Measurements from ENCODE around the gene RPL15.

Gene RPL15

DNA sequence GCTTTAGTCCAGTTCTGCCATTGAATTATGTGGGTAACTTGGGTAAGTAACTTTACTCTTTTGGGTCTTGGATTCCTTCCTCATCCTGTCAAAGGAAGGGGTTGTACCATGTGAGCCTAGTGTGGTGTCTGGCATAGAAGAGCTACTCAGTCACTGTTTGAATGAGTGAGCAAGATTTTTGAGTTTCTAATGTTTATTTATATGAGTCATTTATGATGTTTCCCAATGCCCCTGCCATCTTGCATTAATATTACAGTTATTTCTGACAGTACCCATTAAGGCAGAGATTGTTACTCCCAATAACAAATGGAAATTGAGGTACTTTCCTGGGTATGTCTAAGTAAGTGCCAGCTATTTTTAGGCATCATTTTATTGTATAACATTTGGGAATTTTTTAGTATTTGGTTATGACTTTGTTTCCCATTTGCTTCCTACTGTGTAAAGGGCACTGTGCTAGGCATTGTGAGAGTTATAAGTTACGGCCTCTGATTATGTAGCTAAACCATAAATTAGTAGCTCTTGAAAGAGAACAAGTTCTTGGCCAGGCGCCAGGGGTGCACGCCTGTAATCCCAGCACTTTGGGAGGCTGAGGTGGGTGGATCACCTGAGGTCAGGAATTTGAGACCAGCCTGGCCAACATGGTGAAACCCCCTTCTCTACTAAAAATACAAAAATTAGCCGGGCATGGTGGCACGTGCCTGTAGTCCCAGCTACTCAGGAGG lies 51.7 kb downstream of the RPL15 start:
- Histone ChIP-seq H3K27me3 (ENCODE audit: control insufficient read depth in 1 of 2, insufficient read depth in 2 of 2, low read length in 2 of 2) (no peaks in the 10 kb centered on the region), H3K4me1 (ENCODE audit: insufficient read depth, low read length) (peaks cover 28% of the 10 kb centered on the region), H3K9ac (ENCODE audit: low read length) (no peak overlapping the region), H3K9me3 (ENCODE audit: low read length) (no peaks in the 10 kb centered on the region), H3K4me3 (ENCODE audit: low read depth in 1 of 2, low read length in 2 of 2) (no peak overlapping the region), H3K36me3 (ENCODE audit: insufficient read depth, low read length) (peaks cover 42% of the 10 kb centered on the region), H3K27ac (ENCODE audit: low read depth, low read length) (no peak overlapping the region)

DNA sequence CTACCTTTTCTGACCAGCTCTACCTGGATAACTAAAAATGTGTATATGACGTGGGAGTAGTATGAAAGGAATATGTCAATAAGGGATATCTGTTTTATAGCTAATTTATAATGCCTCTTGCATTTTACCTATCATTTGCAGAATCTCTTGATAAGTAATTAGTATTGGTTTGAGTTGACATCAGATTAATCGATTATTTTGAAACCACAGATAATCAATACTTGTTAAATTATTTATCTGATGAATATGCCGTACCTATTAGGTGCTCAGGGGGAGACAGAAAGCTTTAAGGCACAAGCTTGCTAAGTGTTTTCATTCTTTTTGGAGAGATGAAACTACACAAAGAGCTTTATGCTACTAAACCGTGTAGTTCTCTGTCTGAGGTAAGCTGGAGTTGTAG lies 52.5 kb downstream of the RPL15 start:
- Histone ChIP-seq H3K9me3 (ENCODE audit: low read length) (no peaks in the 10 kb centered on the region), H3K27ac (ENCODE audit: low read depth, low read length) (no peak overlapping the region), H3K36me3 (ENCODE audit: insufficient read depth, low read length) (peaks cover 39% of the 10 kb centered on the region)

More for the DNA sequence above, 52.5 kb downstream of the RPL15 start:
- H3K9ac ChIP-seq (ENCODE audit: low read length): no peak overlapping the region
- peaks cover 26% of the 10 kb centered on the region for H3K4me1 ChIP-seq (ENCODE audit: insufficient read depth, low read length)
- no peaks in the 10 kb centered on the region for H3K27me3 ChIP-seq (ENCODE audit: control insufficient read depth in 1 of 2, insufficient read depth in 2 of 2, low read length in 2 of 2)
- H3K4me3 ChIP-seq (ENCODE audit: low read depth in 1 of 2, low read length in 2 of 2): no peak overlapping the region
